Measurements from ENCODE around the gene CADM2. TPM values are rescaled to one million over a fixed set of nuclear protein-coding genes. Genes with fewer than 3 reads are reported as not detected.

Gene CADM2
- total RNA-seq, 1 donor from 2014 or later = 3.5 TPM

GRCh38 chr3:85783291-85783690, 824.5 kb downstream of the CADM2 start:
- no peak for TF ChIP-seq CTCF (conservative IDR thresholded peaks at IDR 0.05)
- no peak for DNase-seq (ENCODE audit: low read depth, low spot score)
- Mint-ChIP-seq H3K27me3 (ENCODE audit: low read depth) (no peaks in the 10 kb centered on the region), H3K36me3 (ENCODE audit: low read depth) (no peaks in the 10 kb centered on the region), H3K4me3 (no peak overlapping the region), H3K4me1 (peaks cover 7% of the 10 kb centered on the region), H3K9me3 (peaks cover 4% of the 10 kb centered on the region), H3K27ac (ENCODE audit: unreplicated experiment) (no peak overlapping the region)

GRCh38 chr3:85785766-85786165, 827.0 kb downstream of the CADM2 start:
- H3K36me3 Mint-ChIP-seq (ENCODE audit: low read depth) = no peaks in the 10 kb centered on the region

GRCh38 chr3:85790445-85791030, 831.7 kb downstream of the CADM2 start:
- Mint-ChIP-seq H3K27me3 (ENCODE audit: low read depth) (no peaks in the 10 kb centered on the region), H3K36me3 (ENCODE audit: low read depth) (no peaks in the 10 kb centered on the region), H3K4me3 (no peak overlapping the region), H3K4me1 (peaks cover 11% of the 10 kb centered on the region), H3K9me3 (peaks cover 5% of the 10 kb centered on the region), H3K27ac (ENCODE audit: unreplicated experiment) (no peak overlapping the region)
- no peak for TF ChIP-seq CTCF (conservative IDR thresholded peaks at IDR 0.05)
- DNase-seq (ENCODE audit: low read depth, low spot score) = no peak

More at GRCh38 chr3:85785766-85786165, 827.0 kb downstream of the CADM2 start:
- Mint-ChIP-seq H3K27me3 (ENCODE audit: low read depth) (no peaks in the 10 kb centered on the region), H3K4me1 (peaks cover 11% of the 10 kb centered on the region), H3K4me3 (no peak overlapping the region), H3K27ac (ENCODE audit: unreplicated experiment) (no peak overlapping the region), H3K9me3 (peaks cover 4% of the 10 kb centered on the region)
- no peak for DNase-seq (ENCODE audit: low read depth, low spot score)
- TF ChIP-seq CTCF (conservative IDR thresholded peaks at IDR 0.05) = no peak

- no peak for TF ChIP-seq CTCF (conservative IDR thresholded peaks at IDR 0.05)
- no peaks in the 10 kb centered on the region for H3K36me3 Mint-ChIP-seq (ENCODE audit: low read depth)
- H3K4me3 Mint-ChIP-seq = no peak overlapping the region
- H3K27ac Mint-ChIP-seq (ENCODE audit: unreplicated experiment) = no peak overlapping the region
- peaks cover 11% of the 10 kb centered on the region for H3K9me3 Mint-ChIP-seq
- H3K4me1 Mint-ChIP-seq = no peaks in the 10 kb centered on the region
- no peak for DNase-seq (ENCODE audit: low read depth, low spot score)
- H3K27me3 Mint-ChIP-seq (ENCODE audit: low read depth) = no peaks in the 10 kb centered on the region
Observed at GRCh38 chr3:85796140-85796539, 837.4 kb downstream of the CADM2 start.

- Mint-ChIP-seq H3K9me3 (peaks cover 9% of the 10 kb centered on the region), H3K4me1 (peaks cover 3% of the 10 kb centered on the region), H3K36me3 (ENCODE audit: low read depth) (peaks cover 2% of the 10 kb centered on the region), H3K27me3 (ENCODE audit: low read depth) (no peaks in the 10 kb centered on the region), H3K4me3 (no peak overlapping the region), H3K27ac (ENCODE audit: unreplicated experiment) (no peak overlapping the region)
- no peak for TF ChIP-seq CTCF (conservative IDR thresholded peaks at IDR 0.05)
- DNase-seq (ENCODE audit: low read depth, low spot score) = no peak
Observed at GRCh38 chr3:85800676-85801075, 841.9 kb downstream of the CADM2 start.
